Measurements from ENCODE around the gene HES4.

DNA sequence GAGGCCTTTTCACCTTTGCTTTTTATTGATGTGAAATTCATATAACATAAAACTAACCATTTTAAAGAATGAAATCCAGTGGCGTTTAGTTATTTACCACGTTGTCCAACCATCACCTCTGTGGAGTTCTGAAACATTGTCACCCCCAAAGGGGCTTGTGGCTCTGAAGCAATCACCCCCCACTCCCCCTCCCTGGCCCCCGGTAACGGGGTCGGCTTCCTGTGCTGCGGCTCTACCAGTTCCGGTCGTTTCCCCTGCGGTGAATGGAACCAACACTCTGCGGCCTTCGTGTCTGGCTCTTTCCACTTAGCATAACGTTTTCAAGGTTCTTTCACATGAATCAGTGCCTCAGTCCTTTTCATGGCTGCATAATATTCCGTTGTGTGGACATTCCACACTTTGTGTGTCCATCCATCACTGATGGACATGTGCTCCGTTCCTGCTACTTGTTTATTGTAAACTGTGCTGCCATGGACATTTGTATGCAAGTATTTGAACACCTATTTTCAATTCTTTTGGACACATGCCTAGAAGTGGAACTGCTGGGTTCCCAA is 11.6 kb upstream of the HES4 start:
- TF ChIP-seq POLR2AphosphoS5 (IDR thresholded peaks at IDR 0.05; ENCODE audit: low read depth, low read length), result no peak
- no peak for TF ChIP-seq TCF7L2 (IDR thresholded peaks at IDR 0.05; ENCODE audit: borderline replicate concordance, extremely low read depth, insufficient read depth, insufficient read length)
- TF ChIP-seq CTCF (IDR thresholded peaks at IDR 0.05 in 2 of 3, conservative IDR thresholded peaks at IDR 0.05 in 1 of 3; ENCODE audit: borderline replicate concordance in 1 of 3, insufficient read depth in 1 of 3, low read depth in 2 of 3, low read length in 2 of 3), result no peak
- no peak for TF ChIP-seq SIN3A (IDR thresholded peaks at IDR 0.05; ENCODE audit: low read depth)
- no peak for TF ChIP-seq YY1 (IDR thresholded peaks at IDR 0.05; ENCODE audit: extremely low read depth, insufficient replicate concordance, low read depth, low read length)
- TF ChIP-seq POLR2A (IDR thresholded peaks at IDR 0.05; ENCODE audit: borderline replicate concordance, extremely low read depth, insufficient read depth, insufficient read length), result no peak
- TF ChIP-seq EZH2 (IDR thresholded peaks at IDR 0.05), result no peak
- TF ChIP-seq EZH2phosphoT487 (IDR thresholded peaks at IDR 0.05; ENCODE audit: borderline replicate concordance), result no peak

Measured in HCT116 (cell line).